HEK293T (cell line): ENCODE results near the gene OSBPL3.

Experiments
- CTCF ChIA-PET: fragments of 350-600 bp; formaldehyde crosslinking; extraction: SDS; loops from one replicate; lab custom pipeline; 2021; ENCODE audit warnings: antibody characterized with exemption, inconsistent platforms; lab: Yijun Ruan, JAX
- POLR2A ChIA-PET: fragments of 350-600 bp; formaldehyde crosslinking; extraction: SDS; loops from one replicate; lab custom pipeline; 2020; ENCODE audit warnings: antibody characterized with exemption, inconsistent platforms; lab: Yijun Ruan, JAX
- DNase-seq: peaks from one replicate; pipeline ENCODE4 v3.0.0; 2012; ENCODE audit warnings: mixed read lengths; ENCODE audit errors: extremely low spot score
- ARNT ChIP-seq: fragments of 450-650 bp; IDR thresholded peaks from 2 replicates; pipeline ENCODE4 v1.6.1; 2017; ENCODE audit warnings: mild to moderate bottlenecking
- BHLHE40 ChIP-seq: fragments of 450-650 bp; IDR thresholded peaks from 2 replicates; pipeline ENCODE4 v1.6.1; 2016; ENCODE audit warnings: mild to moderate bottlenecking, moderate library complexity, borderline replicate concordance
- CTBP1 ChIP-seq: fragments of 450-650 bp; IDR thresholded peaks from 2 replicates; pipeline ENCODE4 v1.6.1; 2016; ENCODE audit warnings: borderline replicate concordance
- ELF4 ChIP-seq: fragments of 450-650 bp; IDR thresholded peaks from 2 replicates; pipeline ENCODE4 v1.6.1; 2017; ENCODE audit warnings: antibody characterized with exemption
- FOXA1 ChIP-seq: fragments of 450-650 bp; IDR thresholded peaks from 2 replicates; pipeline ENCODE4 v1.6.1; 2016; ENCODE audit warnings: mild to moderate bottlenecking
- FOXK2 ChIP-seq: fragments of 450-650 bp; IDR thresholded peaks from 2 replicates; pipeline ENCODE4 v1.6.1; 2016; ENCODE audit warnings: mild to moderate bottlenecking
- FOXM1 ChIP-seq: fragments of 450-650 bp; IDR thresholded peaks from 2 replicates; pipeline ENCODE4 v1.6.1; 2017; ENCODE audit warnings: mild to moderate bottlenecking, borderline replicate concordance
- HDGF ChIP-seq: fragments of 450-650 bp; IDR thresholded peaks from 2 replicates; pipeline ENCODE4 v1.6.1; 2017; ENCODE audit warnings: antibody characterized with exemption, borderline replicate concordance
- L3MBTL2 ChIP-seq: fragments of 450-650 bp; conservative IDR thresholded peaks from 2 replicates; pipeline ENCODE4 v1.6.1; 2016; ENCODE audit warnings: mild to moderate bottlenecking
- LEF1 ChIP-seq: fragments of 450-650 bp; IDR thresholded peaks from 2 replicates; pipeline ENCODE4 v1.6.1; 2017; ENCODE audit warnings: mild to moderate bottlenecking, borderline replicate concordance
- NFRKB ChIP-seq: fragments of 450-650 bp; IDR thresholded peaks from 2 replicates; pipeline ENCODE4 v1.6.1; 2016; ENCODE audit warnings: mild to moderate bottlenecking, moderate library complexity
- PKNOX1 ChIP-seq: fragments of 450-650 bp; IDR thresholded peaks from 2 replicates; pipeline ENCODE4 v1.6.1; 2016
- SP1 ChIP-seq: fragments of 450-650 bp; IDR thresholded peaks from 2 replicates; pipeline ENCODE4 v1.6.1; 2017
- SUZ12 ChIP-seq: fragments of 450-650 bp; IDR thresholded peaks from 2 replicates; pipeline ENCODE4 v1.6.1; 2016; ENCODE audit warnings: mild to moderate bottlenecking
- TARDBP ChIP-seq: fragments of 450-650 bp; IDR thresholded peaks from 2 replicates; pipeline ENCODE4 v1.6.1; 2016
- ZNF384 ChIP-seq: fragments of 450-650 bp; IDR thresholded peaks from 2 replicates; pipeline ENCODE4 v1.6.1; 2016

OSBPL3 gene

GRCh38 chr7:24830440-24831050 is 149.4 kb downstream of the OSBPL3 start:
- no peak for DNase-seq
- ChIA-PET CTCF (interaction anchor here (1.1 to 1.2 kb wide), 2 partner anchors 10 to 18 kb away, joined by 3 to 4 read pairs; no protein-coding TSS in a partner anchor), POLR2A (no interaction called here)
- TF ChIP-seq NFRKB (no peak), ARNT (no peak), FOXK2 (no peak), L3MBTL2 (no peak), CTBP1 (no peak), TARDBP (no peak), SUZ12 (no peak), LEF1 (no peak), SP1 (no peak), FOXM1 (no peak), ZNF384 (no peak), FOXA1 (no peak), HDGF (no peak), PKNOX1 (no peak), BHLHE40 (no peak)

DNA sequence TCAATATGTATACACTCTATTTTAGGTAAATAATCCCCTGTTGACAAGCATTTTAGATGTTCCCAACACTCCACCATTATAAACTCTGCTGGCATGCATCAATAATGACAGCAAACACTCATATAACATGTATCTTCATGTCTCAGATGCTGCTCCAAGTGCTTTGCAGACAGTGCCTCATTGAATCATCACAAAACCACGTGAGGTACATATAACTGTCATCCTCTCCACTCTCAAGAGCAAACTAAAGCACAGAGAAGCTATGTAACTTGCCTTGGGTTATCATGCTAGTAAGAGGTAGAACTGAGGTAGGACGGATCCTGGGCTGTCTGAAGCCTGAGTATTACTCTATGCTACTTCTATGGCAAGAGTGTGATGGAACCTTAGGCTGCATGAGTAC is 150.2 kb downstream of the OSBPL3 start:
- DNase-seq = no peak
- TF ChIP-seq SP1 (no peak), LEF1 (no peak), ZNF384 (no peak), HDGF (no peak), ARNT (no peak), PKNOX1 (no peak), CTBP1 (no peak), NFRKB (no peak), FOXM1 (no peak), FOXA1 (no peak), ELF4 (no peak), L3MBTL2 (no peak), SUZ12 (no peak)
- ChIA-PET POLR2A (no interaction called here), CTCF (interaction anchor here (0.6 kb wide), 1 partner anchor 11 kb away, joined by 3 read pairs; no protein-coding TSS in a partner anchor)

GRCh38 chr7:24828891-24829661 is 150.9 kb downstream of the OSBPL3 start:
- TF ChIP-seq SUZ12 (no peak), SP1 (no peak), FOXM1 (no peak), ARNT (no peak), ELF4 (no peak), TARDBP (no peak), BHLHE40 (no peak), FOXK2 (no peak), LEF1 (no peak), HDGF (no peak), ZNF384 (no peak), L3MBTL2 (no peak), NFRKB (no peak), PKNOX1 (no peak), FOXA1 (no peak)
- ChIA-PET CTCF (interaction anchor here (0.6 kb wide), 1 partner anchor 11 kb away, joined by 3 read pairs; no protein-coding TSS in a partner anchor), POLR2A (no interaction called here)
- no peak for DNase-seq

DNA sequence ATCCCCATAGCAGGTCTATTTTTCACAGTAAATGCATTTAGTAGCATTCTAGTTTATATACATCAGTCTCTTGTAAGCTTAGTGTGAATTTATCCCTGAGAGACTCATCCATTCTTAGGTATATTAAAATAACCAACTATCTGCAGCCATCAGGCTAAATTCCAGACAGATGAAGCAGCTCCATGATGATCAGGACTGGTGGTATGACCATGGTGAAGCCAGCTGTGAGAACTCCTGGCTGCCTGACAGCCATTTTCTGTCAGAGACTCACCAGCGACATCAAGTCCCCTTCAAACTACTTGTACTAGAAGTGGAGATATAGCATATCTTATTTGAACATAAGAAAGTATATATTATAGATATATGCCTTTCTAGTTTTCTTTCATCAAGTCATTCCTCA is 152.4 kb downstream of the OSBPL3 start:
- POLR2A ChIA-PET = no interaction called here
- TF ChIP-seq CTBP1 = no peak
- no peak for TF ChIP-seq PKNOX1
- TF ChIP-seq BHLHE40 = no peak
- no peak for TF ChIP-seq FOXM1
- no peak for TF ChIP-seq FOXK2
- no peak for TF ChIP-seq NFRKB
- no peak for TF ChIP-seq TARDBP
- no peak for TF ChIP-seq FOXA1
- no peak for TF ChIP-seq L3MBTL2
- TF ChIP-seq HDGF = no peak
- no peak for TF ChIP-seq SP1
- no peak for TF ChIP-seq SUZ12
- no peak for TF ChIP-seq ELF4
- TF ChIP-seq ZNF384 = no peak
- TF ChIP-seq LEF1 = no peak
- TF ChIP-seq ARNT = no peak
- CTCF ChIA-PET = no interaction called here
- no peak for DNase-seq

DNA sequence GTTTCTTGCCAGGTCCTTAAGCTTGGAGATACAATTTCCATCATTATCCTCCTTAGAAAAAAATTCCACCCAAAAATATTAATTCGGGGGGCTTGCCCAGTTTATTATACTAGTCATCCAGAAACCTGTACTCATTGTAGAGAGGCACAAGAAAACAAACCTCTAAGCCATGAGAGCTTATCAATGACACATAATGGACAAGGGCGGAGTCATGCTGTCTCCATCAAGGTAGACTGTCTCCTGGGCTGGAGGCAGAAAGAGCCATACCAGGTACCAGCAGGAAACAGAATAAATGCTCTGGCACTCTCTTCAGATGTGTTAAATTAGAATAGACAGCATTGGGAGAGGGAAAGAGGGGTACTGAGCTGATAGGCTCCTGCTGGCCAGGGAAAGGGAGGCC is 153.0 kb downstream of the OSBPL3 start:
- POLR2A ChIA-PET = no interaction called here

More for the DNA sequence above, 153.0 kb downstream of the OSBPL3 start:
- no peak for TF ChIP-seq FOXA1
- TF ChIP-seq L3MBTL2 = no peak
- no peak for TF ChIP-seq ELF4
- no peak for TF ChIP-seq PKNOX1
- no peak for TF ChIP-seq NFRKB
- TF ChIP-seq FOXK2 = no peak
- no peak for TF ChIP-seq LEF1
- TF ChIP-seq FOXM1 = no peak
- no peak for TF ChIP-seq ZNF384
- TF ChIP-seq ARNT = no peak
- no peak for TF ChIP-seq BHLHE40
- TF ChIP-seq HDGF = no peak
- TF ChIP-seq CTBP1 = no peak
- CTCF ChIA-PET = interaction anchor here (0.5 kb wide), 1 partner anchor 15 kb away, joined by 3 read pairs; no protein-coding TSS in a partner anchor
- DNase-seq = no peak
